GM23248 (cell line): Measurements from ENCODE around the gene E2F4.

Source experiments
- EZH2 ChIP-seq: fragments of 200-600 bp; sonication (generic); IDR thresholded peaks from 2 replicates; pipeline ENCODE4 v1.6.1; 2018; ENCODE audit warnings: antibody characterized with exemption, mild to moderate bottlenecking; ENCODE audit not compliant: insufficient read depth, poor library complexity, severe bottlenecking
- EZH2phosphoT487 ChIP-seq: fragments of 200-600 bp; sonication (generic); IDR thresholded peaks from 2 replicates; pipeline ENCODE4 v1.6.1; 2018; ENCODE audit warnings: antibody characterized with exemption, moderate library complexity, mild to moderate bottlenecking, low read depth; ENCODE audit not compliant: insufficient read depth

GRCh38 chr16:67193536-67193935 lies 1.6 kb downstream of the E2F4 start:
- no peak for TF ChIP-seq EZH2
- no peak for TF ChIP-seq EZH2phosphoT487
